Effector memory CD4-positive, alpha-beta T cell (primary cell): Measurements from ENCODE around the gene CXXC1.
A peak's percentile ranks its signal among the peaks of the same experiment; 100 is the strongest.

Experiments used
- DNase-seq, 3 donors: peaks; one replicate each; pipeline ENCODE4 v3.0.0-alpha.2; 2020
- H3K27ac ChIP-seq: 2 replicates; pipeline ENCODE4 v1.7.0; 2013; ENCODE audit warnings: mild to moderate bottlenecking, low read length, moderate library complexity; ENCODE audit not compliant: insufficient read depth, poor library complexity, severe bottlenecking
- H3K27me3 ChIP-seq: replicated peaks from 2 replicates; pipeline ENCODE4 v1.7.0; 2013; ENCODE audit warnings: mild to moderate bottlenecking, low read length; ENCODE audit not compliant: insufficient read depth, control insufficient read depth, poor library complexity, severe bottlenecking
- H3K36me3 ChIP-seq: 2 replicates; pipeline ENCODE4 v1.7.0; 2013; ENCODE audit warnings: mild to moderate bottlenecking, low read length, moderate library complexity; ENCODE audit not compliant: control insufficient read depth, insufficient read depth
- H3K4me1 ChIP-seq: 2 replicates; pipeline ENCODE4 v1.7.0; 2013; ENCODE audit warnings: low read length, mild to moderate bottlenecking; ENCODE audit not compliant: control insufficient read depth, insufficient read depth, poor library complexity, severe bottlenecking
- H3K4me3 ChIP-seq: 2 replicates; pipeline ENCODE4 v1.7.0; 2013; ENCODE audit warnings: low read length, low read depth, mild to moderate bottlenecking; ENCODE audit not compliant: insufficient read depth, poor library complexity, severe bottlenecking
- H3K9me3 ChIP-seq: 2 replicates; pipeline ENCODE4 v1.7.0; 2013; ENCODE audit warnings: mild to moderate bottlenecking, low read length, moderate library complexity; ENCODE audit not compliant: control insufficient read depth
- total RNA-seq, 3 donors: gene quantifications; one replicate each; lab custom pipeline; 2026; lab: John Stamatoyannopoulos, UW

Gene CXXC1
- total RNA-seq = 69.0 to 94.1 (median 75.6) reads per million in 3 donors

- H3K27me3 ChIP-seq = no peaks in the 10 kb centered on the region
Observed at GRCh38 chr18:50287441-50288347, at the start of gene CXXC1. Gene CXXC1 (minus strand): TSS chr18:50287692. CDS start chr18:50287589, 103 bp downstream.

DNA sequence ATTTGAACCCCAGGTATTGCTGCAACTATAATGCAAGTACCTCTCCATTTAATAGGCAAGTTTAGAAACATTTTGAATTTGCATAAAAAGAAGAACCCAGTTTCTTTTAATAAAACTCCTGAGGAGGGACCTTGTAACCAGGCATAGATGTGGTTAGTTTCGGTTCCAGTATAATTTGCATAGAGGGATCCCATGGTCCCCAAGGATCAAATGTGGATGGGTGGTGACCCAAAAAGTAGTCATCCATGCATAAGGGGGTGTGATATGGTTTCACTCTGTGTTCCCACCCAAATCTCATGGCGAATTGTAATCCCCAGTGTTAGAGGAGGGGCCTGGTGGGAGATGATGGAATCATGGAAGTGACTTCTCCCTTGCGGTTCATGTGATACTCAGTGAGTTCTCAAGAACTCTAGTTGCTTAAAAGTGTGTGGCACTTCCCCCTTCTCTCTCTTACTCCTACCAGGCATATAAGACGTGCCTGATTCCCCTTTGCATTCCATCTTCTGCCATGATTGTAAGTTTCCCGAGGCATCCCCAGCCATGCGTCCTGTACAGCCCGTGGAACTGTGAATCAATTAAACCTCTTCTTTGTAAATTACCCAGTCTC is 47.2 kb upstream of the CXXC1 start:
- Histone ChIP-seq H3K4me3 (no peak overlapping the region), H3K9me3 (no peaks in the 10 kb centered on the region), H3K27ac (no peak overlapping the region), H3K27me3 (no peaks in the 10 kb centered on the region), H3K4me1 (no peaks in the 10 kb centered on the region), H3K36me3 (no peaks in the 10 kb centered on the region)
- no peak for DNase-seq

More at GRCh38 chr18:50287441-50288347, at the start of gene CXXC1:
- DNase-seq = peak; percentile 97 to 98 (median 98)
- Histone ChIP-seq H3K36me3 (peaks cover 20% of the 10 kb centered on the region), H3K4me1 (peaks cover 12% of the 10 kb centered on the region), H3K4me3 (peak within 1 kb of the TSS; percentile 80), H3K9me3 (no peaks in the 10 kb centered on the region), H3K27ac (peak within 1 kb of the TSS; percentile 88)

DNA sequence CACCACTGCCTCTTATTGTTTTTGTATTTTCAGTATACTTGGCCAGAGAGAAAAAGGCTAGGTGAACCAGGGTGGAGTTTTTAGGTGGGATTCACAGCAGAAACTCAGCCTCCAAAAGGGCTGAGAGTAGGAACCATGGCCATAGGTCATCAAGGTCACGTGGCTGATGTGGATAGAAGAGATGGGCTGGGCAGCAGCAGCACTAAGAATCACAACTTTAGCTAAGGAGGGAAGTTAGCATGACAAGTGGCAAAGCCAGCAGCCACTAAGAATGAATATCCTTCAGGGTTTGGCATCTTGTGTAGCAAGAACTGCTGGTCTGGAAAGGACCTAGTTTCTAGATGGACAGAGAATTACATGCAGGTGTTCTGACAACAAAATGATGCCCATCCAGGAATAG is 44.2 kb upstream of the CXXC1 start:
- no peak for DNase-seq
- Histone ChIP-seq H3K36me3 (no peaks in the 10 kb centered on the region), H3K9me3 (no peaks in the 10 kb centered on the region), H3K27ac (no peak overlapping the region), H3K4me1 (no peaks in the 10 kb centered on the region), H3K4me3 (no peak overlapping the region), H3K27me3 (no peaks in the 10 kb centered on the region)

GRCh38 chr18:50330176-50330575 is 42.7 kb upstream of the CXXC1 start:
- Histone ChIP-seq H3K36me3 (no peaks in the 10 kb centered on the region), H3K27ac (no peak overlapping the region), H3K9me3 (no peaks in the 10 kb centered on the region), H3K27me3 (no peaks in the 10 kb centered on the region), H3K4me1 (no peaks in the 10 kb centered on the region), H3K4me3 (no peak overlapping the region)
- no peak for DNase-seq

- Histone ChIP-seq H3K27me3 (no peaks in the 10 kb centered on the region), H3K9me3 (no peaks in the 10 kb centered on the region), H3K36me3 (no peaks in the 10 kb centered on the region), H3K27ac (no peak overlapping the region), H3K4me1 (no peaks in the 10 kb centered on the region), H3K4me3 (no peak overlapping the region)
- no peak for DNase-seq
Observed at GRCh38 chr18:50327983-50328382, 40.5 kb upstream of the CXXC1 start.

- DNase-seq = no peak
- H3K27me3 ChIP-seq = no peaks in the 10 kb centered on the region
- no peaks in the 10 kb centered on the region for H3K9me3 ChIP-seq
- H3K27ac ChIP-seq = no peak overlapping the region
- no peaks in the 10 kb centered on the region for H3K4me1 ChIP-seq
- H3K36me3 ChIP-seq = no peaks in the 10 kb centered on the region
- H3K4me3 ChIP-seq = no peak overlapping the region
Observed at GRCh38 chr18:50320719-50321118, 33.2 kb upstream of the CXXC1 start.

DNA sequence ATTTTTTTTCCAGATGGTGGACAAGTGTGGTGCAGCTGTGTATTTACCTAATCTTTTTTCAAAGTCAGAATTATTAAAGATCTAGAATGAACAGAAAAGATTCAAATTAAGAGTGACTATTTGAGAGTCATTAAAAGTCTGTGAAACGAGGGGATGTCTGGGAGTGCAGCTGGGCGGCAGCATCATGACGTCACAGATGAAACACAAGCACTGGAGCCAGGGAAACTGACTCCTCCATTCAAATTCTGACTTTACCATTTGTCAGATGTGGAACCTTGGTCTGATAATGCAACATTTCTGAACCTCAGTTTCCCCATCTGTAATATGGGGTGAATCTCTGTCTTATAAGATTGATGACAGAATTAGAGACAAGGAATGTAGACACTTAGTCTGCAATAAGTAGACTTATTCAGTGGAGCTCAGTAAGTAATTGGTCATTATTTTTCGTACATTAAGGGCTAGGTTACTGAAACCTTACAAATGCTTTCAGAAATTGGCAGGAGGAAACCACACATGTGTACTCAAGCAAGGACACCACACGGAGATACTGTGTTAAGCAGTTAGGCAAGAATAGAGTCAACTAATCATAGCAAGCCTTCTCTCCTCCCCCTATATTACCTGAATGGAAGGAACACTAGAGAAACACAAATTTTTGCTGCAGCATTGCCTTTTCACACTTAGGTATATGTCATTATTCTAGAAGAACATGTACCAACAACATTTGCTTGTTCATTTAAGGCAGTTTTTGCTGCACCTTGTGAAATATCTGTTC is 27.8 kb upstream of the CXXC1 start:
- Histone ChIP-seq H3K4me1 (no peaks in the 10 kb centered on the region), H3K27ac (no peak overlapping the region), H3K4me3 (no peak overlapping the region), H3K36me3 (no peaks in the 10 kb centered on the region), H3K27me3 (peaks cover 4% of the 10 kb centered on the region), H3K9me3 (no peaks in the 10 kb centered on the region)
- no peak for DNase-seq

DNA sequence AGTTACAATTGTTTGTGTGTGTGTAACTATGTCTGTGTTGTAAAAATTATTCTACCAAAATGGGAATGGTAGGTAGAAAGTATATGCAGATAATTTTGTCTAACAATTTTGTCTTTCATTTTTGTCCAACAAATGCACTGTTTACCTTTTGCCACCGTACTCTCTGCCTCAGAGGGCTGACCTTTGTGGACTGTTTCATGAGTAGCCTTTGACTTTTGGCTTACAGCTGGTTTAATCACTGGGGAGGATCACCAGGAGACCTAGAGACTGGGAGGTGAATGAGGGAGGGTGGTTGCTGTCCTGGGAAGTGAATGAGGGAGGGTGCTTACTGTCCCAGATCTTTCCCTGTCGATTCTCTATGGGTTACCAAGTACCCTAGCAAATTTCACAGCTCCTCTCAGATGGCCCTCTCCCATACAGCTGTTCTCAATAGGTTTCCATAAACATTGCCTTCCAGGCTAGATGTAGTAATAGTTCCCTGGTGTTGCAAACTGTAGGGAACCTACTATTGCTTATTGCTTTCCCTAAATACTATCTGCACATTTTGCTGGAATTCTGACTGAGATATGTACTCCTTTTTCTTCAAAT is 26.5 kb upstream of the CXXC1 start:
- DNase-seq = no peak
- H3K4me3 ChIP-seq = no peak overlapping the region
- no peak overlapping the region for H3K27ac ChIP-seq
- peaks cover 4% of the 10 kb centered on the region for H3K27me3 ChIP-seq
- no peaks in the 10 kb centered on the region for H3K9me3 ChIP-seq
- no peaks in the 10 kb centered on the region for H3K4me1 ChIP-seq
- H3K36me3 ChIP-seq = no peaks in the 10 kb centered on the region

DNA sequence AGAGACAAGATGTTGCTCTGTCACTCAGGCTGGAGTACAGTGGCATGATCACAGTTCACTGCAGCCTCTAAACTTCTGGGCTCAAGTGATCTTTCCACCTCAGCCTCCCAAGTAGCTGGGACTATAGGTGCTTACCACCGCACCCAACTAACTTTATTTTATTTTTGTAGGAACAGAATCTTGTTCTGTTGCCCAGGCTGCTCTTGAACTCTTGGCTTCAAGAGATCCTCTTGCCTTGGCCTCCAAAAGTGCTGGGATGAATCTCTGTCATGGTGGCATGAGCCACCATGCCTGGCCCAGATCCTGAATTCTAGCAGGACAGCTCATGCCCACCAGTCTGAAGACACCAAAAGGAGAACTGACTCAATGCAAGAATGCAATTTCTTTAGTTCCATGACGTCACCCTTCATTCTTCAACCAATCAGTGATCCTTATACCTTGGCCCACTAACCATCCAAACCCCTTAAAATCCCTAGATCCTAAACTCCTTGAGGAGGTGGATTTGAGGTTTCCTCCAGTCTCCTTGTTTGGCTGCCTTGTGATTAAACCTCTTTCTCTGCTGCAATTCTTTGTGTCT is 25.6 kb upstream of the CXXC1 start:
- H3K27ac ChIP-seq = no peak overlapping the region
- peaks cover 4% of the 10 kb centered on the region for H3K27me3 ChIP-seq
- no peak overlapping the region for H3K4me3 ChIP-seq
- H3K36me3 ChIP-seq = no peaks in the 10 kb centered on the region
- H3K4me1 ChIP-seq = no peaks in the 10 kb centered on the region
- no peaks in the 10 kb centered on the region for H3K9me3 ChIP-seq
- no peak for DNase-seq
